GM23248 (cell line): ENCODE measurements around the gene THY1. TPM values are rescaled to one million over a fixed set of nuclear protein-coding genes. Genes with fewer than 3 reads are reported as not detected.
"Not testable (repeated sequence)": the region's sequence is repeated elsewhere in the genome, so short reads cannot be mapped to it uniquely, and the experiment has no call there.

ENCODE experiments used
- DNase-seq: peaks from one replicate; pipeline ENCODE4 v3.0.0-alpha.2; 2015
- H2AFZ ChIP-seq: fragments of 200-600 bp; sonication (generic); 2 replicates; pipeline ENCODE4 v1.6.1; 2016; ENCODE audit warnings: antibody characterized with exemption
- H3F3A ChIP-seq: fragments of 200-600 bp; sonication (generic); 2 replicates; pipeline ENCODE4 v1.6.1; 2016; ENCODE audit warnings: mild to moderate bottlenecking, antibody characterized with exemption, mixed run types; ENCODE audit not compliant: insufficient read depth
- H3K27ac ChIP-seq: fragments of 200-600 bp; sonication (generic); 2 replicates; pipeline ENCODE4 v1.5.1; 2016; ENCODE audit warnings: mild to moderate bottlenecking
- H3K27me3 ChIP-seq: fragments of 200-600 bp; sonication (generic); replicated peaks from 2 replicates; pipeline ENCODE4 v1.6.1; 2016; ENCODE audit warnings: mild to moderate bottlenecking; ENCODE audit not compliant: insufficient read depth
- H3K36me3 ChIP-seq: fragments of 200-600 bp; sonication (generic); 2 replicates; pipeline ENCODE4 v1.6.1; 2016; ENCODE audit warnings: low read depth, mild to moderate bottlenecking
- H3K4me1 ChIP-seq: fragments of 200-600 bp; sonication (generic); 2 replicates; pipeline ENCODE4 v1.6.1; 2016; ENCODE audit warnings: mild to moderate bottlenecking; ENCODE audit not compliant: insufficient read depth
- H3K4me2 ChIP-seq: fragments of 200-600 bp; sonication (generic); one replicate; pipeline ENCODE4 v1.6.1; 2016; ENCODE audit warnings: mild to moderate bottlenecking; ENCODE audit not compliant: unreplicated experiment
- H3K4me3 ChIP-seq: fragments of 200-600 bp; sonication (generic); 2 replicates; pipeline ENCODE4 v1.5.1; 2016; ENCODE audit warnings: mild to moderate bottlenecking
- H3K79me2 ChIP-seq: fragments of 200-600 bp; sonication (generic); 2 replicates; pipeline ENCODE4 v1.6.1; 2016; ENCODE audit warnings: mild to moderate bottlenecking; ENCODE audit not compliant: insufficient read depth
- H3K9ac ChIP-seq: fragments of 200-600 bp; sonication (generic); 2 replicates; pipeline ENCODE4 v1.6.1; 2016; ENCODE audit warnings: mild to moderate bottlenecking
- H3K9me2 ChIP-seq: fragments of 200-600 bp; sonication (generic); 2 replicates; pipeline ENCODE4 v1.6.1; 2016; ENCODE audit warnings: mixed run types, mild to moderate bottlenecking, moderate library complexity; ENCODE audit not compliant: insufficient read depth
- H3K9me3 ChIP-seq: fragments of 200-600 bp; sonication (generic); one replicate; pipeline ENCODE4 v1.6.1; 2017; ENCODE audit warnings: low read depth
- H4K20me1 ChIP-seq: fragments of 200-600 bp; sonication (generic); 2 replicates; pipeline ENCODE4 v1.6.0; 2016; ENCODE audit not compliant: insufficient read depth
- EZH2 ChIP-seq: fragments of 200-600 bp; sonication (generic); IDR thresholded peaks from 2 replicates; pipeline ENCODE4 v1.6.1; 2018; ENCODE audit warnings: antibody characterized with exemption, mild to moderate bottlenecking; ENCODE audit not compliant: insufficient read depth, poor library complexity, severe bottlenecking
- EZH2phosphoT487 ChIP-seq: fragments of 200-600 bp; sonication (generic); IDR thresholded peaks from 2 replicates; pipeline ENCODE4 v1.6.1; 2018; ENCODE audit warnings: antibody characterized with exemption, moderate library complexity, mild to moderate bottlenecking, low read depth; ENCODE audit not compliant: insufficient read depth
- WGBS, 2 experiments: methylation state at CpG; one replicate each; pipeline ENCODE4 v1.1.6; 2015 to 2017; ENCODE audit warnings: low lambda C conversion rate in 2 of 2, low coverage in 1 of 2; ENCODE audit errors: missing lambda C conversion rate in 2 of 2; 5-methylcytosine and 5-hydroxymethylcytosine counted together
- in situ Hi-C: fragments of 300-500 bp; cut with MboI; formaldehyde crosslinking; loops from 2 replicates; pipeline ENCODE4 v1.15.0; 2020
- polyA plus RNA-seq: library from polyadenylated mRNA; unstranded; fragments of >200 nt; fragmentation: Nextera tagmentation; extraction: Ambion mirVana; gene quantifications from 2 replicates; pipeline ENCODE4 v1.2.1, GENCODE V29; 2016
- total RNA-seq: library from RNA; depleted of rRNA; stranded (reverse); fragments of >200 nt; shearing (Covaris generic); gene quantifications from 2 replicates; pipeline ENCODE4 v1.2.3, GENCODE V29; 2014

Gene THY1
- total and polyA plus RNA-seq, 2 experiments from 2014 or later: 1,640 to 1,694 TPM

- Histone ChIP-seq H3K9ac (no peak overlapping the region), H2AFZ (peak overlapping the region; percentile 56), H3K4me1 (peaks cover 13% of the 10 kb centered on the region; the same call in 1 of the 2 replicates), H3K79me2 (no peaks in the 10 kb centered on the region), H3K36me3 (no peaks in the 10 kb centered on the region), H3K4me3 (no peak overlapping the region), H3K9me3 (no peaks in the 10 kb centered on the region), H3K27ac (peak overlapping the region; percentile 19; the same call in 1 of the 2 replicates), H3K4me2 (peak overlapping the region; percentile 32), H3K27me3 (no peaks in the 10 kb centered on the region), H3F3A (no peaks in the 10 kb centered on the region), H4K20me1 (no peaks in the 10 kb centered on the region), H3K9me2 (no peaks in the 10 kb centered on the region)
- 25 to 40% methylated on average over 11 of the region's 11 CpGs for WGBS, 2 experiments
- peak; percentile 48 for DNase-seq
- TF ChIP-seq EZH2phosphoT487 (no peak), EZH2 (no peak)
- in situ Hi-C loops: no loop called here
Observed at GRCh38 chr11:119445379-119445778, 22.4 kb upstream of the THY1 start.

DNA sequence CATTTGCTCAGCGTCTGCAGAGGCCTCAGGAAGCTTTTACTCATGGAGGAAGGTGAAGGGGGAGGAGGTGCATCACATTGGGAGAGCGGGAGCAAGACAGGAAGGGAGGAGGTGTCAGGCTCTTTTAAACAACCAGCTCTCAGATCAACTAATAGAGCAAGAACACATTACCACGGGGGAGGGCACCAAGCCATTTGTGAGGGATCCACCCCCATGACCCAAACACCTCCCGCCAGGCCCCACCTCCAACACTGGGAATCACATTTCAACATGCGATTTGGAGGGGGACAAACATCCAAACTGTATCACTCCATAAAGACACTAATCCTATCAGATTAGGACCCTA, 18.9 kb upstream of the THY1 start:
- no peak overlapping the region for H3K9ac ChIP-seq
- no peak overlapping the region for H2AFZ ChIP-seq
- peaks cover 13% of the 10 kb centered on the region; the same call in 1 of the 2 replicates for H3K4me1 ChIP-seq
- no peaks in the 10 kb centered on the region for H3F3A ChIP-seq
- no peaks in the 10 kb centered on the region for H3K27me3 ChIP-seq
- in situ Hi-C loops: no loop called here
- no peak for TF ChIP-seq EZH2phosphoT487
- no peak for TF ChIP-seq EZH2
- DNase-seq: no peak
- H3K9me3 ChIP-seq: no peaks in the 10 kb centered on the region
- H3K9me2 ChIP-seq: no peaks in the 10 kb centered on the region
- no peaks in the 10 kb centered on the region for H3K36me3 ChIP-seq
- no peak overlapping the region for H3K4me3 ChIP-seq
- H3K4me2 ChIP-seq: no peak overlapping the region
- no peaks in the 10 kb centered on the region for H3K79me2 ChIP-seq
- no peaks in the 10 kb centered on the region for H4K20me1 ChIP-seq
- 68 to 69% methylated on average over 5 of the region's 5 CpGs for WGBS, 2 experiments
- no peak overlapping the region for H3K27ac ChIP-seq

GRCh38 chr11:119438599-119438998, 15.6 kb upstream of the THY1 start:
- DNase-seq: no peak
- no peaks in the 10 kb centered on the region for H3K9me3 ChIP-seq
- H3K27me3 ChIP-seq: no peaks in the 10 kb centered on the region
- H3K4me2 ChIP-seq: no peak overlapping the region
- H3K79me2 ChIP-seq: no peaks in the 10 kb centered on the region
- no peaks in the 10 kb centered on the region for H4K20me1 ChIP-seq
- H2AFZ ChIP-seq: no peak overlapping the region
- no peak overlapping the region for H3K4me3 ChIP-seq
- peaks cover 12% of the 10 kb centered on the region for H3F3A ChIP-seq
- WGBS, 2 experiments: 40 to 43% methylated on average over 5 of the region's 5 CpGs
- H3K27ac ChIP-seq: no peak overlapping the region
- no peak overlapping the region for H3K9ac ChIP-seq
- H3K4me1 ChIP-seq: peaks cover 9% of the 10 kb centered on the region
- TF ChIP-seq EZH2phosphoT487 (no peak), EZH2 (no peak)
- in situ Hi-C loops: no loop called here
- no peaks in the 10 kb centered on the region for H3K9me2 ChIP-seq
- no peaks in the 10 kb centered on the region for H3K36me3 ChIP-seq

DNA sequence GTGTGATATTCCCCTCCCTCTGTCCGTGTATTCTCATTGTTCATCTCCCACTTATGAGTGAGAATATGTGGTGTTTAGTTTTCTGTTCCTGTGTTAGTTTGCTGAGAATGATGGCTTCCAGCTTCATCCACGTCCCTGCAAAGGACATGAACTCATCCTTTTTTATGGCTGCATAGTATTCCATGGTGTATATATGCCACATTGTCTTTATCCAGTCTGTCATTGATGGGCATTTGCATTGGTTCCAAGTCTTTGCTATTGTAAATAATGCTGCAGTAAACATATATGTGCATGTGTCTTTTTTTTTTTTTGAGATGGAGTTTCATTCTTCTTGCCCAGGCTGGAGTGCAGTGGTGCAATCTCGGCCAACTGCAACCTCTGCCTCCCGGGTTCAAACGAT, 14.5 kb upstream of the THY1 start:
- H3K36me3 ChIP-seq, H3K27me3 ChIP-seq, H3K9me2 ChIP-seq, H3K27ac ChIP-seq, H3K79me2 ChIP-seq, in situ Hi-C loops, H3K4me2 ChIP-seq, H3K4me3 ChIP-seq, H2AFZ ChIP-seq, H3K9ac ChIP-seq, H4K20me1 ChIP-seq, DNase-seq, H3K9me3 ChIP-seq: not testable (repeated sequence)
- Histone ChIP-seq H3K4me1 (peaks cover 19% of the 10 kb centered on the region), H3F3A (peaks cover 22% of the 10 kb centered on the region)
- 84 to 89% methylated on average over 5 of the region's 5 CpGs for WGBS, 2 experiments

GRCh38 chr11:119436711-119437110, 13.7 kb upstream of the THY1 start:
- Histone ChIP-seq H3K9me3 (no peaks in the 10 kb centered on the region), H3F3A (peaks cover 29% of the 10 kb centered on the region), H3K9me2 (no peaks in the 10 kb centered on the region), H3K27me3 (no peaks in the 10 kb centered on the region), H3K4me3 (no peak overlapping the region), H3K79me2 (no peaks in the 10 kb centered on the region), H2AFZ (no peak overlapping the region), H3K4me1 (peaks cover 25% of the 10 kb centered on the region), H4K20me1 (no peaks in the 10 kb centered on the region), H3K27ac (no peak overlapping the region), H3K4me2 (no peak overlapping the region), H3K36me3 (no peaks in the 10 kb centered on the region), H3K9ac (no peak overlapping the region)
- in situ Hi-C loops: no loop called here
- WGBS, 2 experiments: 76 to 81% methylated on average over 2 of the region's 2 CpGs
- no peak for DNase-seq
- TF ChIP-seq EZH2 (no peak), EZH2phosphoT487 (no peak)
